RWPE2 (cell line): ENCODE results near the gene NVL.
A peak's percentile ranks its signal among the peaks of the same experiment; 100 is the strongest.

ENCODE experiments used
- ATAC-seq: fragments of 200-7000 bp; cut with Tn5 transposase; 3 replicates; pipeline ENCODE4 v1.9.1; 2021; ENCODE audit warnings: low read depth
- DNase-seq: peaks from one replicate; pipeline ENCODE4 v3.0.0-alpha.2; 2020; ENCODE audit warnings: low spot score
- H3K27ac ChIP-seq: fragments of 450-650 bp; 2 replicates; pipeline ENCODE4 v1.5.1; 2017; ENCODE audit warnings: mild to moderate bottlenecking; ENCODE audit not compliant: poor library complexity, severe bottlenecking
- H3K27me3 ChIP-seq: fragments of 250-450 bp; sonication (Bioruptor Pico); 2 replicates; pipeline ENCODE4 v1.5.1; 2021; ENCODE audit warnings: mild to moderate bottlenecking, moderate library complexity; ENCODE audit not compliant: insufficient read depth, poor library complexity, severe bottlenecking
- H3K36me3 ChIP-seq: fragments of 250-450 bp; sonication (Bioruptor Pico); 2 replicates; pipeline ENCODE4 v1.5.1; 2020; ENCODE audit warnings: low read depth, mild to moderate bottlenecking, moderate library complexity
- H3K4me1 ChIP-seq: fragments of 250-450 bp; sonication (Bioruptor Pico); 2 replicates; pipeline ENCODE4 v1.5.1; 2021; ENCODE audit warnings: mild to moderate bottlenecking, moderate library complexity; ENCODE audit not compliant: insufficient read depth, poor library complexity, severe bottlenecking
- H3K4me3 ChIP-seq: fragments of 250-450 bp; sonication (Bioruptor Pico); 2 replicates; pipeline ENCODE4 v1.5.1; 2021; ENCODE audit warnings: mild to moderate bottlenecking, moderate library complexity; ENCODE audit not compliant: severe bottlenecking
- H3K9me3 ChIP-seq: fragments of 250-450 bp; sonication (Bioruptor Pico); 2 replicates; pipeline ENCODE4 v1.5.1; 2021; ENCODE audit warnings: mild to moderate bottlenecking, moderate library complexity; ENCODE audit not compliant: severe bottlenecking
- CTCF ChIP-seq: fragments of 450-650 bp; IDR thresholded peaks from one replicate; pipeline ENCODE4 v1.5.1; 2017; ENCODE audit warnings: mild to moderate bottlenecking, moderate library complexity; ENCODE audit not compliant: poor library complexity, severe bottlenecking

Gene NVL

GRCh38 chr1:224223819-224224714 lies 105.9 kb downstream of the NVL start:
- TF ChIP-seq CTCF: no peak
- H3K36me3 ChIP-seq: no peaks in the 10 kb centered on the region
- H3K27ac ChIP-seq: no peak overlapping the region
- no peak overlapping the region for H3K4me3 ChIP-seq
- ATAC-seq (peak; percentile 66), DNase-seq (no peak)
- no peaks in the 10 kb centered on the region for H3K9me3 ChIP-seq
- H3K4me1 ChIP-seq: no peaks in the 10 kb centered on the region
- no peaks in the 10 kb centered on the region for H3K27me3 ChIP-seq

GRCh38 chr1:224219612-224220059 lies 110.3 kb downstream of the NVL start:
- H3K27me3 ChIP-seq: no peaks in the 10 kb centered on the region
- no peak overlapping the region for H3K4me3 ChIP-seq
- ATAC-seq (no peak), DNase-seq (no peak)
- H3K27ac ChIP-seq: no peak overlapping the region
- no peak for TF ChIP-seq CTCF
- no peaks in the 10 kb centered on the region for H3K4me1 ChIP-seq
- no peaks in the 10 kb centered on the region for H3K36me3 ChIP-seq
- no peaks in the 10 kb centered on the region for H3K9me3 ChIP-seq

DNA sequence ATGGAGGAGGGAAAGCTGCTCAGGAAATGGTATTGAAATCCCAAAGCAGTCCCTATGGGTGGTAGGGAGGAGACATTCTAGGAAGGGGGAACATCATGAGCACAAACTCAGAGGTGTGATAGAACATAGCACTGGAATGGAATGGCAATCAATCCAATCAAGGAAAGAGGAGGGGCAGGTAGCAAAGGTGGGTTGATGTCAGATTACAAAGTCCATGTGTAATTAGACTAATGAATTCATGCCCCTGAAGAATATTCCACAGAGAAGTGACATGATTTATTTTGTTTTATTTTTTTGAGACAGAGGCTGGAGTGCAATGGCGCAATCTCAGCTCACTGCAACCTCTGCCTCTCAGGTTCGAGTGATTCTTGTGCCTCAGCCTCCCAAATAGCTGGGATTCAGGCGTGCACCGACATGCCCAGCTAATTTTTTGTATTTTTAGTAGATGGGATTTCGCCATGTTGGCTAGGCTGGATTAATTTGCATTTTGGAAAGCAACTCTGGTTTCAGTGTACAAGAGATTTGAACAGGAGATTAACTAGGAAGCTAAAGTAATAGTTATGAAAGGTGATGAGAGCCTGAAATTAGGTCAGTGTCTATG lies 110.9 kb downstream of the NVL start:
- Histone ChIP-seq H3K4me3 (no peak overlapping the region), H3K27ac (no peak overlapping the region)
- no peak for TF ChIP-seq CTCF

DNA sequence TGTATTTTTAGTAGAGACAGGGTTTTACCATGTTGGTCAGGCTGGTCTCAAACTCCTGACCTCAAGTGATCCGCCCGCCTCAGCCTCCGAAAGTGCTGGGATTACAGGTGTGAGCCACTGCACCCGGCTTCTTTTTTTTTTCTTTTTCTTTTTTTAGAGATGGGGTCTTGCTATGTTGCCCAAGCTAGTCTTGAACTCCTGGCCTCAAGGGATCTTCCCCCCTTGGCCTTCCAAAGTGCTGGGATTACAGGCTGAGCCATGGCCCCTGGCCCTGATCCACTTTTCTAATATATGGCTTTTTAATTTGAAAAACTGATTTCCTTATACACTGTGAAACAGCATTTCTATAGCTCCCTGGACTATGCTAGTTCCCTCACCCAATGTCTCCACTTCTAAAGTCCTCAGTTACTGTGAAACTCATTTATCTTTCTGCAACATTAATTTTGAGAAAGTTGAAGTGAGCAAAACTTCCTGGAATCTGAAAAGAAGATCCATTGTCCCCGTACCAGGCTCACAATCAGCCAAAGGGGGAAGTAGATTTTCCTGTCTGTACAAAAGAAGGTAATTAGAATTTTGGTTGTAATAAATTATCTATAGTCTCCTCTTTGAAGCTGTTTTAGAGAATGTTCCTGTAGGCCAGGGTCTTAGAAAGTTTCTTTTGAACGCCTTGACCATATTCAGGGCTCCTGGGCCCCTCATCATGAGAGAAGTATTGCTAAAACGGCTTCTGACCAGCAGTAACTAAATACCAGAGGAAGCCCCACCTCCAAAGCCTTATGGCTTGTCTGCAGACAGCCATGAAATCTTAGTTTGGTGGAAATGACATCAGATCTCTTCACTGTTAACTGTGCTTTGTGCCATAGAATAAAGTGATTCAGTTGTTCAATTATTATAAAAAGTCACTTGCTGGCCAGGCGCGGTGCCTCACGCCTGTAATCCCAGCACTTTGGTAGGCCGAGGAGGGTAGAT lies 112.0 kb downstream of the NVL start:
- H3K27me3 ChIP-seq: no peaks in the 10 kb centered on the region
- H3K27ac ChIP-seq: no peak overlapping the region
- H3K36me3 ChIP-seq: no peaks in the 10 kb centered on the region
- H3K9me3 ChIP-seq: no peaks in the 10 kb centered on the region
- no peak overlapping the region for H3K4me3 ChIP-seq
- no peak for TF ChIP-seq CTCF
- ATAC-seq: no peak
- H3K4me1 ChIP-seq: no peaks in the 10 kb centered on the region
- DNase-seq: no peak

More for the DNA sequence above, 110.9 kb downstream of the NVL start:
- H3K4me1 ChIP-seq: no peaks in the 10 kb centered on the region
- ATAC-seq: no peak
- H3K36me3 ChIP-seq: no peaks in the 10 kb centered on the region
- no peaks in the 10 kb centered on the region for H3K27me3 ChIP-seq
- no peak for DNase-seq
- H3K9me3 ChIP-seq: no peaks in the 10 kb centered on the region
